ENCODE measurements around the gene SCRN1. TPM values are rescaled to one million over a fixed set of nuclear protein-coding genes. Genes with fewer than 3 reads are reported as not detected.

SCRN1 gene
- total and polyA plus RNA-seq, 7 donors, result 0.80 to 6.7 (median 2.6) TPM

DNA sequence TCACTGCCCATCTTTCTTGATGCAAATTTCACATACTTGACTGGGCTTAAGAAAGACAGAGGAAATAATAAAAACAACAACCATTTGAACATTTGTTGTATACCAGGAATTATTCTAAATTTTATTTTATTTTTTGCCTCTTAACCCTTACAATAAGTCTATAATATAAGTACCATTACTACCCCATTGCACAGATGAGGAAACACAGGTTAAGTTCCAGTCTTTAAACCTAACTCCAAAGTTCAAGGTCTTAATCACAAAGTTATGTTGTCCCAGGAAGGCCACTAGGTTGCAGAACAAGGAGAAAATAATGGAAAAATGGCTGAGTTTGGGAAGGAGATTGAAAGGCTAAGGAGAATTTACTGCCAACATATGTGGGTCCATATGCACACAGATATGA lies 33.4 kb upstream of the SCRN1 start:
- ATAC-seq (no peak), DNase-seq (no peak)
- Histone ChIP-seq H3K36me3 (ENCODE audit: insufficient read depth in 1 of 2, low read depth in 1 of 2) (peaks cover 0 to 11% of the 10 kb centered on the region in 2 donors), H3K4me1 (peaks cover 12% of the 10 kb centered on the region), H3K27me3 (ENCODE audit: insufficient read depth in 3 of 3, low read length in 2 of 3) (no peaks in the 10 kb centered on the region), H3K4me3 (no peak overlapping the region), H3K9me3 (no peaks in the 10 kb centered on the region), H3K27ac (no peak overlapping the region)
- intact Hi-C loops (cut with DNase I), result no loop called here
- TF ChIP-seq CTCF (IDR thresholded peaks at IDR 0.05), result no peak

- intact Hi-C loops (cut with DNase I), result no loop called here
- no peak overlapping the region for H3K27ac ChIP-seq
- peaks cover 7% of the 10 kb centered on the region for H3K4me1 ChIP-seq
- TF ChIP-seq CTCF (IDR thresholded peaks at IDR 0.05), result no peak
- ATAC-seq, result no peak
- no peaks in the 10 kb centered on the region for H3K27me3 ChIP-seq (ENCODE audit: insufficient read depth in 3 of 3, low read length in 2 of 3)
- H3K4me3 ChIP-seq, result no peak overlapping the region
- no peaks in the 10 kb centered on the region for H3K9me3 ChIP-seq
- peaks cover 0 to 30% of the 10 kb centered on the region in 2 donors for H3K36me3 ChIP-seq (ENCODE audit: insufficient read depth in 1 of 2, low read depth in 1 of 2)
- DNase-seq, result no peak
- WGBS, 3 donors, result 76 to 80% (median 78%) methylated on average over 1 of the region's 1 CpG
Measured at GRCh38 chr7:30020535-30020934, 30.9 kb upstream of the SCRN1 start.

GRCh38 chr7:30019960-30020359 lies 30.4 kb upstream of the SCRN1 start:
- 96 to 100% (median 99%) methylated on average over 1 of the region's 1 CpG for WGBS, 3 donors
- intact Hi-C loops (cut with DNase I), result no loop called here
- Histone ChIP-seq H3K36me3 (ENCODE audit: insufficient read depth in 1 of 2, low read depth in 1 of 2) (peaks cover 0 to 34% of the 10 kb centered on the region in 2 donors), H3K27ac (no peak overlapping the region), H3K4me3 (no peak overlapping the region), H3K9me3 (no peaks in the 10 kb centered on the region), H3K4me1 (peaks cover 1% of the 10 kb centered on the region), H3K27me3 (ENCODE audit: insufficient read depth in 3 of 3, low read length in 2 of 3) (no peaks in the 10 kb centered on the region)
- no peak for ATAC-seq
- no peak for TF ChIP-seq CTCF (IDR thresholded peaks at IDR 0.05)
- DNase-seq, result no peak

DNA sequence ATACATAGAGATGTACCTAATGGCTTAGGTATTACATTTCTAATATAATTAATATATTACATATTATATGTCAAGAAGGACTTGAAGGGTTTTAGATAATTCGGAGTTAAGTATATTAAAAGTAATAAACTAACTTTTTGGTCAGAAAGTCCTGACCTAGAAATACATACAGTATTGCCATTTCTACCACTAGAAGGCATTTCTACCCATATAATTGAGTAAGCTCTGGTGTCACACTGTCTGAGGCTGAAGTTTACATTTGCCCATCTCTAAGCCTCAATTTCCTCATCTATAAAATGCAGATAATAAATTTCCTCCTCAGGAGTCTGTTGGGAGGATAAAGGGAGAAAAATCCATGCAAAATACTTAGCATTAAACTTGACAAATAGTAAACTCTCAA lies 29.8 kb upstream of the SCRN1 start:
- H3K27me3 ChIP-seq (ENCODE audit: insufficient read depth in 3 of 3, low read length in 2 of 3), result no peaks in the 10 kb centered on the region
- whole genome bisulfite sequencing, 3 donors, result 93 to 98% (median 97%) methylated on average over 1 of the region's 1 CpG
- no peaks in the 10 kb centered on the region for H3K4me1 ChIP-seq
- peaks cover 0 to 39% of the 10 kb centered on the region in 2 donors for H3K36me3 ChIP-seq (ENCODE audit: insufficient read depth in 1 of 2, low read depth in 1 of 2)
- intact Hi-C loops (cut with DNase I), result no loop called here
- no peak for TF ChIP-seq CTCF (IDR thresholded peaks at IDR 0.05)
- DNase-seq (no peak), ATAC-seq (no peak)
- H3K4me3 ChIP-seq, result no peak overlapping the region
- no peaks in the 10 kb centered on the region for H3K9me3 ChIP-seq
- H3K27ac ChIP-seq, result no peak overlapping the region

DNA sequence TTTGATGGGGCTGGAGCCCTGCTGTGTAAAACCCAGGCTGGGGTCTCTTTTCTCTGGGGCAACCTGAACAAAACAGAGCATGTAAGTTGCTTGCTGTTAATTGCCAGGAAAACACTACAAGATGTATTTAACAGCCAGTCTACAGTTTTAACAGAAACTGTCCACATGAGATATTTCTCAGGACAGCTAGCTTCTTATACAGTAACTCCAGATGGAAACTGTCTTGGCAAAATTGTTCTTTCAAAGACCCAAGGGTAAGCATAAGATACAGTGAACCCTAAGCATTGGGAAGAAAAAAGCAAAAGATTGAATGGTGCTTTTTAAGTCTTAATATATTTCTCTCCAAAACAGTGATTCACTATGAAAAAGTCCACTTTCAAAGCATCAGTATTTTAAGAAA lies 28.9 kb upstream of the SCRN1 start:
- TF ChIP-seq CTCF (IDR thresholded peaks at IDR 0.05), result no peak
- Histone ChIP-seq H3K4me1 (no peaks in the 10 kb centered on the region), H3K27me3 (ENCODE audit: insufficient read depth in 3 of 3, low read length in 2 of 3) (no peaks in the 10 kb centered on the region), H3K36me3 (ENCODE audit: insufficient read depth in 1 of 2, low read depth in 1 of 2) (peaks cover 0 to 49% of the 10 kb centered on the region in 2 donors), H3K4me3 (no peak overlapping the region), H3K9me3 (no peaks in the 10 kb centered on the region), H3K27ac (no peak overlapping the region)
- ATAC-seq (no peak), DNase-seq (no peak)
- intact Hi-C loops (cut with DNase I), result no loop called here

All from psoas muscle (tissue), 8 donors.